Amniotic epithelial cell (primary cell): ENCODE data around the gene PCYT1A.
A peak's percentile ranks its signal among the peaks of the same experiment; 100 is the strongest.
"Not testable (repeated sequence)": the region's sequence is repeated elsewhere in the genome, so short reads cannot be mapped to it uniquely, and the experiment has no call there.

Experiments
- DNase-seq: peaks from one replicate; pipeline ENCODE4 v3.0.0-alpha.2; 2010; ENCODE audit warnings: low read depth

Gene PCYT1A

GRCh38 chr3:196287090-196287439 is 461 bp downstream of the PCYT1A start:
- DNase-seq, result peak; percentile 31

GRCh38 chr3:196284396-196284795 is 3.1 kb downstream of the PCYT1A start:
- DNase-seq, result no peak

- no peak for DNase-seq
Measured at GRCh38 chr3:196281962-196282361, 5.6 kb downstream of the PCYT1A start.

GRCh38 chr3:196280689-196281440 is 6.7 kb downstream of the PCYT1A start:
- DNase-seq, result no peak

GRCh38 chr3:196275126-196275525 is 12.4 kb downstream of the PCYT1A start:
- DNase-seq, result peak; percentile 74

- peak; percentile 18 for DNase-seq
Measured at GRCh38 chr3:196274585-196274984, 12.9 kb downstream of the PCYT1A start.

- no peak for DNase-seq
Measured at GRCh38 chr3:196273655-196274054, 13.9 kb downstream of the PCYT1A start.

GRCh38 chr3:196272826-196273225 is 14.7 kb downstream of the PCYT1A start:
- no peak for DNase-seq

GRCh38 chr3:196270499-196270898 is 17.0 kb downstream of the PCYT1A start:
- DNase-seq, result no peak

GRCh38 chr3:196268284-196269163 is 19.0 kb downstream of the PCYT1A start:
- DNase-seq, result peak; percentile 81

- DNase-seq, result no peak
Measured at GRCh38 chr3:196263819-196264218, 23.7 kb downstream of the PCYT1A start.

GRCh38 chr3:196260784-196261183 is 26.7 kb downstream of the PCYT1A start:
- no peak for DNase-seq

GRCh38 chr3:196255776-196256175 is 31.8 kb downstream of the PCYT1A start:
- DNase-seq, result no peak

- DNase-seq, result peak; percentile 21
Measured at GRCh38 chr3:196254376-196255283, 32.9 kb downstream of the PCYT1A start.

GRCh38 chr3:196251918-196252317 is 35.6 kb downstream of the PCYT1A start:
- no peak for DNase-seq

GRCh38 chr3:196246612-196247308 is 40.8 kb downstream of the PCYT1A start:
- peak; percentile 94 for DNase-seq

- not testable (repeated sequence) for DNase-seq
Measured at GRCh38 chr3:196244166-196244565, 43.4 kb downstream of the PCYT1A start.

GRCh38 chr3:196241704-196242103 is 45.8 kb downstream of the PCYT1A start:
- no peak for DNase-seq

- peak; percentile 23 for DNase-seq
Measured at GRCh38 chr3:196240424-196240823, 47.1 kb downstream of the PCYT1A start.

- peak; percentile 66 for DNase-seq
Measured at GRCh38 chr3:196238612-196239560, 48.6 kb downstream of the PCYT1A start.
